Left renal pelvis (tissue), 4 donors: ENCODE data around the gene ALDH1A3. TPM values are rescaled to one million over a fixed set of nuclear protein-coding genes. Genes with fewer than 3 reads are reported as not detected.

Experiments
- DNase-seq, 4 donors: peaks; one replicate each; pipeline ENCODE4 v3.0.0-alpha.2; 2013; ENCODE audit warnings: low read depth in 4 of 4, low spot score in 3 of 4
- polyA plus RNA-seq, 4 donors: library from polyadenylated mRNA; unstranded; fragments of 120-200 nt; gene quantifications; one replicate each; pipeline ENCODE4 v1.2.1, GENCODE V29; 2013; ENCODE audit not compliant: insufficient read length in 4 of 4

ALDH1A3 gene
- polyA plus RNA-seq, 4 donors, result 5.6 to 43.3 (median 6.6) TPM

- DNase-seq, result no peak
Observed at GRCh38 chr15:100923076-100923475, 43.4 kb downstream of the ALDH1A3 start.

- DNase-seq, result no peak
Observed at GRCh38 chr15:100923902-100924301, 44.3 kb downstream of the ALDH1A3 start.

GRCh38 chr15:100924436-100924835 lies 44.8 kb downstream of the ALDH1A3 start:
- DNase-seq, result no peak

GRCh38 chr15:100925480-100925879 lies 45.8 kb downstream of the ALDH1A3 start:
- no peak for DNase-seq

GRCh38 chr15:100926258-100926657 lies 46.6 kb downstream of the ALDH1A3 start:
- no peak for DNase-seq

GRCh38 chr15:100926971-100927756 lies 47.5 kb downstream of the ALDH1A3 start:
- DNase-seq, result no peak

GRCh38 chr15:100928632-100929280 lies 49.1 kb downstream of the ALDH1A3 start:
- DNase-seq, result no peak

- DNase-seq, result no peak
Observed at GRCh38 chr15:100929641-100930042, 50.0 kb downstream of the ALDH1A3 start.

- no peak for DNase-seq
Observed at GRCh38 chr15:100930306-100930848, 50.7 kb downstream of the ALDH1A3 start.

- no peak for DNase-seq
Observed at GRCh38 chr15:100931143-100931890, 51.7 kb downstream of the ALDH1A3 start.

GRCh38 chr15:100932676-100933348 lies 53.2 kb downstream of the ALDH1A3 start:
- DNase-seq, result no peak

GRCh38 chr15:100934166-100934565 lies 54.5 kb downstream of the ALDH1A3 start:
- no peak for DNase-seq

- no peak for DNase-seq
Observed at GRCh38 chr15:100934726-100935125, 55.1 kb downstream of the ALDH1A3 start.

- DNase-seq, result no peak
Observed at GRCh38 chr15:100937171-100937570, 57.5 kb downstream of the ALDH1A3 start.

- DNase-seq, result no peak
Observed at GRCh38 chr15:100939791-100940190, 60.2 kb downstream of the ALDH1A3 start.

- no peak for DNase-seq
Observed at GRCh38 chr15:100940767-100941379, 61.2 kb downstream of the ALDH1A3 start.

GRCh38 chr15:100941536-100941935 lies 61.9 kb downstream of the ALDH1A3 start:
- DNase-seq, result no peak

- no peak for DNase-seq
Observed at GRCh38 chr15:100942656-100943425, 63.2 kb downstream of the ALDH1A3 start.

- DNase-seq, result no peak
Observed at GRCh38 chr15:100944244-100944895, 64.7 kb downstream of the ALDH1A3 start.
